WTC11 (cell line): ENCODE data around the gene MAST1. TPM values are rescaled to one million over a fixed set of nuclear protein-coding genes. Genes with fewer than 3 reads are reported as not detected.
A peak's percentile ranks its signal among the peaks of the same experiment; 100 is the strongest.
"Not testable (repeated sequence)": the region's sequence is repeated elsewhere in the genome, so short reads cannot be mapped to it uniquely, and the experiment has no call there.

Source experiments
- ATAC-seq: fragments of 200-7000 bp; cut with Tn5 transposase; 2 replicates; pipeline ENCODE4 v1.10.0; 2021; ENCODE audit warnings: mild to moderate bottlenecking, moderate library complexity
- CTCF ChIA-PET: fragments of 300-600 bp; sonication (Branson Sonifier 250); formaldehyde crosslinking; loops from one replicate; lab custom pipeline; 2021; ENCODE audit warnings: antibody characterized with exemption; lab: Charles Lee
- POLR2A ChIA-PET: fragments of 350-600 bp; sonication (Branson Sonifier 250); formaldehyde crosslinking; loops from one replicate; lab custom pipeline; 2021; ENCODE audit warnings: antibody characterized with exemption; lab: Charles Lee
- DNase-seq: peaks from one replicate; pipeline ENCODE4 v3.0.0; 2021; ENCODE audit warnings: low spot score
- H3K27ac Mint-ChIP-seq: 2 replicates; pipeline ENCODE4 v1.8.0; 2021; ENCODE audit warnings: mixed read lengths
- H3K27me3 Mint-ChIP-seq: 2 replicates; pipeline ENCODE4 v1.8.0; 2021; ENCODE audit warnings: low read depth, mild to moderate bottlenecking, moderate library complexity, mixed read lengths
- H3K36me3 Mint-ChIP-seq: 2 replicates; pipeline ENCODE4 v1.8.0; 2021; ENCODE audit warnings: mixed read lengths
- H3K4me1 Mint-ChIP-seq: 2 replicates; pipeline ENCODE4 v1.8.0; 2022; ENCODE audit warnings: mixed read lengths
- H3K4me3 Mint-ChIP-seq: 2 replicates; pipeline ENCODE4 v1.8.0; 2021; ENCODE audit warnings: mild to moderate bottlenecking, moderate library complexity, mixed read lengths
- H3K9me3 Mint-ChIP-seq: 2 replicates; pipeline ENCODE4 v1.8.0; 2021; ENCODE audit warnings: mixed read lengths
- ATF1 ChIP-seq: sonication (generic); formaldehyde crosslinking; IDR thresholded peaks from 2 replicates; pipeline ENCODE4 v1.8.1; 2023; ENCODE audit warnings: mild to moderate bottlenecking, moderate library complexity, missing genetic modification reagents
- HMGA2 ChIP-seq: fragments of 250-450 bp; sonication (Bioruptor Pico); IDR thresholded peaks from 2 replicates; pipeline ENCODE4 v1.4.0; 2021; ENCODE audit warnings: mild to moderate bottlenecking, moderate library complexity
- NFATC4 ChIP-seq: fragments of 250-450 bp; sonication (Bioruptor Pico); IDR thresholded peaks from 2 replicates; pipeline ENCODE4 v1.9.0; 2021; ENCODE audit warnings: mild to moderate bottlenecking
- RORB ChIP-seq: fragments of 250-450 bp; sonication (Bioruptor Pico); IDR thresholded peaks from 2 replicates; pipeline ENCODE4 v1.9.0; 2021; ENCODE audit warnings: mild to moderate bottlenecking
- TEAD1 ChIP-seq: sonication (generic); formaldehyde crosslinking; IDR thresholded peaks from 2 replicates; pipeline ENCODE4 v1.8.0; 2022; ENCODE audit warnings: mild to moderate bottlenecking, missing genetic modification reagents
- TEAD4 ChIP-seq: sonication (generic); formaldehyde crosslinking; IDR thresholded peaks from 2 replicates; pipeline ENCODE4 v1.8.0; 2022; ENCODE audit warnings: mild to moderate bottlenecking, missing genetic modification reagents
- ZNF396 ChIP-seq: fragments of 250-450 bp; sonication (Bioruptor Pico); IDR thresholded peaks from 2 replicates; pipeline ENCODE4 v1.8.0; 2021; ENCODE audit warnings: mild to moderate bottlenecking, moderate library complexity, borderline replicate concordance
- total RNA-seq: library from RNA; stranded (reverse); gene quantifications from 3 replicates; pipeline ENCODE4 v1.2.3, GENCODE V29; 2021
- TF ChIP-seq, protein P1 (sequence below): fragments of 200-600 bp; IDR thresholded peaks from 2 replicates; pipeline ENCODE4 v1.8.0; 2022; ENCODE audit warnings: antibody characterized with exemption
- TF ChIP-seq, protein P2 (sequence below): sonication (generic); formaldehyde crosslinking; IDR thresholded peaks from 2 replicates; pipeline ENCODE4 v1.8.0; 2023; ENCODE audit warnings: mild to moderate bottlenecking, missing genetic modification reagents
- TF ChIP-seq, protein P3 (sequence below): sonication (generic); formaldehyde crosslinking; IDR thresholded peaks from 2 replicates; pipeline ENCODE4 v1.8.1; 2023; ENCODE audit warnings: mild to moderate bottlenecking, missing genetic modification reagents, moderate library complexity
- TF ChIP-seq, protein P4 (sequence below): fragments of 250-450 bp; sonication (Bioruptor Pico); IDR thresholded peaks from 2 replicates; pipeline ENCODE4 v2.1.2; 2022; ENCODE audit warnings: mild to moderate bottlenecking, moderate library complexity
- TF ChIP-seq, protein P5 (sequence below): sonication (generic); formaldehyde crosslinking; IDR thresholded peaks from 2 replicates; pipeline ENCODE4 v1.8.1; 2023; ENCODE audit warnings: mild to moderate bottlenecking, moderate library complexity, missing genetic modification reagents

MAST1 gene
- total RNA-seq, 1 experiment from 2014 or later = 24.3 TPM

DNA sequence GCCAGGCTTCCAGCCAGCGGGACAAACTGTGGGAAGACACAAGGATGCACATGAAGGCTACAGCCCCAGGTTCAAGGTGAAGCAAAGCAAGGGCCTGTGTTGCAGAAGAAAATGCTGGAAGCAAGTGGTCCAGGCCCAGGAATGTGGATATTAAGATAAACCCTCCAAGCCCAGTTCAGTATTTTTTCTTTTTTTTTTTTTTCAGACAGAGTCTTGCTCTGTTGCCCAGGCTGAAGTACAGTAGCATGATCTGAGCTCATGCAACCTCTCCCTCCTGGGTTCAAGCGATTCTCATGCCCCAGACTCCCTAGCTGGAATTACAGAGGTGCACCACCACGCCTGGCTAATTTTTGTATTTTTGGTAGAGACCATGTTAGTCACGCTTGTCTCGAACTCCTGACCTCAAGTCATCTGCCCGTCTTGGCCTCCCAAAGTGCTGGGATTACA lies 41.2 kb upstream of the MAST1 start (continued):
- TF ChIP-seq, protein P1, sequence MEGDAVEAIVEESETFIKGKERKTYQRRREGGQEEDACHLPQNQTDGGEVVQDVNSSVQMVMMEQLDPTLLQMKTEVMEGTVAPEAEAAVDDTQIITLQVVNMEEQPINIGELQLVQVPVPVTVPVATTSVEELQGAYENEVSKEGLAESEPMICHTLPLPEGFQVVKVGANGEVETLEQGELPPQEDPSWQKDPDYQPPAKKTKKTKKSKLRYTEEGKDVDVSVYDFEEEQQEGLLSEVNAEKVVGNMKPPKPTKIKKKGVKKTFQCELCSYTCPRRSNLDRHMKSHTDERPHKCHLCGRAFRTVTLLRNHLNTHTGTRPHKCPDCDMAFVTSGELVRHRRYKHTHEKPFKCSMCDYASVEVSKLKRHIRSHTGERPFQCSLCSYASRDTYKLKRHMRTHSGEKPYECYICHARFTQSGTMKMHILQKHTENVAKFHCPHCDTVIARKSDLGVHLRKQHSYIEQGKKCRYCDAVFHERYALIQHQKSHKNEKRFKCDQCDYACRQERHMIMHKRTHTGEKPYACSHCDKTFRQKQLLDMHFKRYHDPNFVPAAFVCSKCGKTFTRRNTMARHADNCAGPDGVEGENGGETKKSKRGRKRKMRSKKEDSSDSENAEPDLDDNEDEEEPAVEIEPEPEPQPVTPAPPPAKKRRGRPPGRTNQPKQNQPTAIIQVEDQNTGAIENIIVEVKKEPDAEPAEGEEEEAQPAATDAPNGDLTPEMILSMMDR = no peak
- TF ChIP-seq, protein P2, sequence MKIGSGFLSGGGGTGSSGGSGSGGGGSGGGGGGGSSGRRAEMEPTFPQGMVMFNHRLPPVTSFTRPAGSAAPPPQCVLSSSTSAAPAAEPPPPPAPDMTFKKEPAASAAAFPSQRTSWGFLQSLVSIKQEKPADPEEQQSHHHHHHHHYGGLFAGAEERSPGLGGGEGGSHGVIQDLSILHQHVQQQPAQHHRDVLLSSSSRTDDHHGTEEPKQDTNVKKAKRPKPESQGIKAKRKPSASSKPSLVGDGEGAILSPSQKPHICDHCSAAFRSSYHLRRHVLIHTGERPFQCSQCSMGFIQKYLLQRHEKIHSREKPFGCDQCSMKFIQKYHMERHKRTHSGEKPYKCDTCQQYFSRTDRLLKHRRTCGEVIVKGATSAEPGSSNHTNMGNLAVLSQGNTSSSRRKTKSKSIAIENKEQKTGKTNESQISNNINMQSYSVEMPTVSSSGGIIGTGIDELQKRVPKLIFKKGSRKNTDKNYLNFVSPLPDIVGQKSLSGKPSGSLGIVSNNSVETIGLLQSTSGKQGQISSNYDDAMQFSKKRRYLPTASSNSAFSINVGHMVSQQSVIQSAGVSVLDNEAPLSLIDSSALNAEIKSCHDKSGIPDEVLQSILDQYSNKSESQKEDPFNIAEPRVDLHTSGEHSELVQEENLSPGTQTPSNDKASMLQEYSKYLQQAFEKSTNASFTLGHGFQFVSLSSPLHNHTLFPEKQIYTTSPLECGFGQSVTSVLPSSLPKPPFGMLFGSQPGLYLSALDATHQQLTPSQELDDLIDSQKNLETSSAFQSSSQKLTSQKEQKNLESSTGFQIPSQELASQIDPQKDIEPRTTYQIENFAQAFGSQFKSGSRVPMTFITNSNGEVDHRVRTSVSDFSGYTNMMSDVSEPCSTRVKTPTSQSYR (CRISPR knock-in tag) = no peak
- TF ChIP-seq ZNF396 (CRISPR knock-in tag) (no peak), TEAD1 (no peak)

DNA sequence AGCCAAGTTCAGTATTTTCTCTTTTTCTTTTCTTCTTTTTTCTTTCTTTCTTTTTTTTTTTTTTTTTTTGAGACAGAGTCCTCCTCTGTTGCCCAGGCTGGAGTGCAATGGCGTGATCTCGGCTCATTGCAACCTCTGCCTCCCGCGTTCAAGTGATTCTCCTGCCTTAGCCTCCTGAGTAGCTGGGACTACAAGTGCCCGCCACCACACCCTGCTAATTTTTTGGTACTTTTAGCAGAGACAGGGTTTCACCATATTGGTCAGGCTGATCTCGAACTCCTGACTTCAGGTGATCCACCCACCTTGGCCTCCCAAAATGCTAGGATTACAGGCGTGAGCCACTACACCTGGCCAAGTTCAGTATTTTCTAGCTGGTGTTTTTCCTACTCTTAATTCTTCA lies 40.7 kb upstream of the MAST1 start:
- not testable (repeated sequence) for H3K9me3 Mint-ChIP-seq, DNase-seq, H3K27ac Mint-ChIP-seq, H3K4me3 Mint-ChIP-seq, ATAC-seq
- H3K4me1 Mint-ChIP-seq = peaks cover 32% of the 10 kb centered on the region
- peaks cover 19% of the 10 kb centered on the region for H3K36me3 Mint-ChIP-seq
- peaks cover 20% of the 10 kb centered on the region for H3K27me3 Mint-ChIP-seq
- CTCF ChIA-PET = interaction anchor here (0.6 to 14.0 kb wide), 7 partner anchors 20 to 1995 kb away, joined by 3 to 341 read pairs (median 6); no protein-coding TSS in a partner anchor
- POLR2A ChIA-PET = interaction anchor here (0.6 kb wide), 1 partner anchor 1176 kb away, joined by 4 read pairs; no protein-coding TSS in a partner anchor

DNA sequence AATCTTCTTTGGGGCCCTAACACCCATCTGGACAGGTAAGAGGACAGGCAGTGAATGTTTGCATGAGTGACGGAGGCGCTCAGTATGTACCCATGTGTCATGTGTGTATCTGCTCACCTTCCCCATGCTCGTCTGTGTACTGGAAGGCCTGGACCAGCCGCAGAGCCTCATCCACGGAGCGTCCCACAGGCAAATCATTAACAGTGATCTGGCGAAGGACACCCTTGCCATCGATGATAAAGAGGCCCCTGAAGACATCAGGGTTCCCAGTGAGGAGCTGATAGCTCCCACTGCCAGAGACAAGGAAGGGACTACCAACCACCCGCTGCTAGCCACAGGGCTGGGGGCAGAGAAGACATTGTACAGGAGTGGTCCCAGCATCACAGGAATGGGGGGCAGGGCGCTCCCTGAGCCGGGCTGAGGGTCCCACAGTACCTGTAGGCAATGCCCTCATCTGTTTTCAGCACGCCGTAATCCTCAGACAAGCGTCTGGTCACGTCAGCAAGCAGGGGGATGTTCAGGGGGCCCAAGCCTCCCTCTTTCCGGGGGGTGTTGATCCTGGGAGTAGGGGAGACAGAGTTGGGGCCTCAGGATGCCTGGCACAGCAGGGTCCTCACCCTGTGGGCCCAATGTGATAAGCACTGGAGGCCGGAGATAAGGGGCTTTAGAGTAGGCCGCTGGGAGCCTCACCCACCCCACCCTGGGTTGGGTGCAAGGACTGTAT lies 38.4 kb upstream of the MAST1 start:
- H3K4me3 Mint-ChIP-seq = peak overlapping the region; percentile 87
- no peak for TF ChIP-seq ATF1 (CRISPR knock-in tag)
- TF ChIP-seq RORB (CRISPR knock-in tag) = no peak
- TF ChIP-seq, protein P3, sequence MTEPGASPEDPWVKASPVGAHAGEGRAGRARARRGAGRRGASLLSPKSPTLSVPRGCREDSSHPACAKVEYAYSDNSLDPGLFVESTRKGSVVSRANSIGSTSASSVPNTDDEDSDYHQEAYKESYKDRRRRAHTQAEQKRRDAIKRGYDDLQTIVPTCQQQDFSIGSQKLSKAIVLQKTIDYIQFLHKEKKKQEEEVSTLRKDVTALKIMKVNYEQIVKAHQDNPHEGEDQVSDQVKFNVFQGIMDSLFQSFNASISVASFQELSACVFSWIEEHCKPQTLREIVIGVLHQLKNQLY (CRISPR knock-in tag) = no peak
- TF ChIP-seq TEAD4 = no peak
- no peak for TF ChIP-seq NFATC4 (CRISPR knock-in tag)
- TF ChIP-seq, protein P4, sequence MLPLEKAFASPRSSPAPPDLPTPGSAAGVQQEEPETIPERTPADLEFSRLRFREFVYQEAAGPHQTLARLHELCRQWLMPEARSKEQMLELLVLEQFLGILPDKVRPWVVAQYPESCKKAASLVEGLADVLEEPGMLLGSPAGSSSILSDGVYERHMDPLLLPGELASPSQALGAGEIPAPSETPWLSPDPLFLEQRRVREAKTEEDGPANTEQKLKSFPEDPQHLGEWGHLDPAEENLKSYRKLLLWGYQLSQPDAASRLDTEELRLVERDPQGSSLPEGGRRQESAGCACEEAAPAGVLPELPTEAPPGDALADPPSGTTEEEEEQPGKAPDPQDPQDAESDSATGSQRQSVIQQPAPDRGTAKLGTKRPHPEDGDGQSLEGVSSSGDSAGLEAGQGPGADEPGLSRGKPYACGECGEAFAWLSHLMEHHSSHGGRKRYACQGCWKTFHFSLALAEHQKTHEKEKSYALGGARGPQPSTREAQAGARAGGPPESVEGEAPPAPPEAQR (CRISPR knock-in tag) = no peak
- no peak for TF ChIP-seq HMGA2 (CRISPR knock-in tag)
- POLR2A ChIA-PET = interaction anchor here (0.9 kb wide), 1 partner anchor 34 kb away, joined by 3 read pairs; no protein-coding TSS in a partner anchor

DNA sequence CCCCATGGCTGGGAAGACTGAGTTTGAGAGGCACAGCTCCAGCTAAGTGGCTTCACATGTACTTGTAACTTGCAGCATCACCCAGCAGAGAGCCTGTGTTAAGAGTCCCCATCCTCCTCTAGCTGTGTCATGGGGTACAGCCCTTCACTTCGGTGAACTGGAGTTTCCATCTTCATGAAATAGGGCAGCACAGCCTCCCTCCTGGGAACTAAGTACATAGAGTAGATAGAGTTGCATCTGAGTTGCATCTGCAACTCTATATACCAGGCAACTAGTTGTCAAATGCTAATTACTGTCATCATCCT lies 37.9 kb upstream of the MAST1 start:
- ATAC-seq (no peak), DNase-seq (no peak)
- peaks cover 4% of the 10 kb centered on the region; the same call in 1 of the 2 replicates for H3K27me3 Mint-ChIP-seq
- H3K4me3 Mint-ChIP-seq = peak overlapping the region; percentile 87
- H3K27ac Mint-ChIP-seq = no peak overlapping the region
- H3K9me3 Mint-ChIP-seq = no peaks in the 10 kb centered on the region
- POLR2A ChIA-PET = interaction anchor here (0.9 to 2.0 kb wide), 2 partner anchors 9 to 34 kb away, joined by 3 to 9 read pairs; partner anchors contain the start of gene JUNB
- TF ChIP-seq, protein P5, sequence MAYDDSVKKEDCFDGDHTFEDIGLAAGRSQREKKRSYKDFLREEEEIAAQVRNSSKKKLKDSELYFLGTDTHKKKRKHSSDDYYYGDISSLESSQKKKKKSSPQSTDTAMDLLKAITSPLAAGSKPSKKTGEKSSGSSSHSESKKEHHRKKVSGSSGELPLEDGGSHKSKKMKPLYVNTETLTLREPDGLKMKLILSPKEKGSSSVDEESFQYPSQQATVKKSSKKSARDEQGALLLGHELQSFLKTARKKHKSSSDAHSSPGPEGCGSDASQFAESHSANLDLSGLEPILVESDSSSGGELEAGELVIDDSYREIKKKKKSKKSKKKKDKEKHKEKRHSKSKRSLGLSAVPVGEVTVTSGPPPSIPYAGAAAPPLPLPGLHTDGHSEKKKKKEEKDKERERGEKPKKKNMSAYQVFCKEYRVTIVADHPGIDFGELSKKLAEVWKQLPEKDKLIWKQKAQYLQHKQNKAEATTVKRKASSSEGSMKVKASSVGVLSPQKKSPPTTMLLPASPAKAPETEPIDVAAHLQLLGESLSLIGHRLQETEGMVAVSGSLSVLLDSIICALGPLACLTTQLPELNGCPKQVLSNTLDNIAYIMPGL (CRISPR knock-in tag) = no peak
- CTCF ChIA-PET = interaction anchor here (0.9 to 14.0 kb wide), 10 partner anchors 8 to 190 kb away, joined by 3 to 341 read pairs (median 8); partner anchors contain the start of genes JUNB, RTBDN, ZNF490 and ZNF791
- peaks cover 19% of the 10 kb centered on the region for H3K36me3 Mint-ChIP-seq
- H3K4me1 Mint-ChIP-seq = peaks cover 23% of the 10 kb centered on the region

More for the DNA sequence above, 38.4 kb upstream of the MAST1 start:
- no peak for DNase-seq
- ATAC-seq = no peak
- H3K27ac Mint-ChIP-seq = no peak overlapping the region
- H3K27me3 Mint-ChIP-seq = peaks cover 4% of the 10 kb centered on the region; the same call in 1 of the 2 replicates
- H3K36me3 Mint-ChIP-seq = peaks cover 19% of the 10 kb centered on the region
- peaks cover 23% of the 10 kb centered on the region for H3K4me1 Mint-ChIP-seq
- CTCF ChIA-PET = interaction anchor here (0.9 to 14.0 kb wide), 9 partner anchors 8 to 83 kb away, joined by 3 to 341 read pairs (median 12); partner anchors contain the start of gene JUNB
- no peaks in the 10 kb centered on the region for H3K9me3 Mint-ChIP-seq
